Neutrophil (primary cell): ENCODE results near the gene PSG2.
"Not testable (repeated sequence)": the region's sequence is repeated elsewhere in the genome, so short reads cannot be mapped to it uniquely, and the experiment has no call there.

Experiments used
- H3K27ac ChIP-seq: fragments of 200-600 bp; sonication (generic); 2 replicates; pipeline ENCODE4 v1.5.1; 2016; ENCODE audit warnings: mild to moderate bottlenecking, moderate library complexity
- H3K27me3 ChIP-seq: fragments of 200-600 bp; sonication (generic); 2 replicates; pipeline ENCODE4 v1.6.0; 2016; ENCODE audit warnings: mild to moderate bottlenecking
- H3K36me3 ChIP-seq: fragments of 200-600 bp; sonication (generic); 2 replicates; pipeline ENCODE4 v1.5.1; 2017
- H3K4me1 ChIP-seq, 2 experiments: fragments of 200-600 bp in 1 of 2; sonication (generic) in 1 of 2; 1 replicate in 1 of 2; 2 replicates in 1 of 2; pipeline versions ENCODE4 v1.5.1 to v1.6.1; 2013 to 2016; ENCODE audit warnings: low read depth in 1 of 2, low read length in 1 of 2, mild to moderate bottlenecking in 1 of 2, moderate library complexity in 1 of 2; ENCODE audit not compliant: control insufficient read depth in 1 of 2, insufficient read depth in 1 of 2
- H3K4me3 ChIP-seq, 2 experiments: fragments of 200-600 bp in 1 of 2; sonication (generic) in 1 of 2; 1 replicate in 1 of 2; 2 replicates in 1 of 2; pipeline ENCODE4 v1.5.1; 2013 to 2016; ENCODE audit warnings: low read depth in 1 of 2, low read length in 1 of 2, mild to moderate bottlenecking in 1 of 2, moderate library complexity in 1 of 2
- H3K9me3 ChIP-seq: fragments of 200-600 bp; sonication (generic); 2 replicates; pipeline ENCODE4 v1.5.1; 2016
- TF ChIP-seq, protein P1 (sequence below): fragments of 200-600 bp; sonication (generic); IDR thresholded peaks from 2 replicates; pipeline ENCODE4 v1.5.1; 2016; ENCODE audit warnings: antibody characterized with exemption

PSG2 gene

DNA sequence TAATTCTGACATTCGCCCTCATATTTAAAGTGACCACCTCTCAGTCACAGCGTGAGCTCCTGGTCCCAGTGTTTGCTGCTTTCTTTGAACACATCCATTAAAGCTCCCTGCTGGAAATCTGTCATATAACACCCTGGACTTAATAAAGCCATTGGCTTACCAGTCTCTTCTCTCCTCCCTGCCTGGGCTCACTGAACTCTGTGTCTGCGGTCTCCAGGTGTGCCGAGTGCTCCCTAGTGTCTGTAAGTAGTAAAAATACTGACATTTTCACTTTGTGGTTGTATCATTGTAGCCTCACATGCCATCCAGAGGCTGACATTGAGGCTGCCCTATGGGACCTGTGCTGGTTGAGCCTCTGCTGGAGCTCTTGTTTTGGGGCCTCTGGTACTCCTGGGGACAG lies 53.6 kb downstream of the PSG2 start:
- H3K36me3 ChIP-seq: no peaks in the 10 kb centered on the region
- H3K9me3 ChIP-seq: no peaks in the 10 kb centered on the region
- no peak overlapping the region for H3K27ac ChIP-seq
- H3K4me1 ChIP-seq: no peaks in the 10 kb centered on the region
- H3K27me3 ChIP-seq: no peaks in the 10 kb centered on the region
- H3K4me3 ChIP-seq: no peak overlapping the region
- TF ChIP-seq, protein P1, sequence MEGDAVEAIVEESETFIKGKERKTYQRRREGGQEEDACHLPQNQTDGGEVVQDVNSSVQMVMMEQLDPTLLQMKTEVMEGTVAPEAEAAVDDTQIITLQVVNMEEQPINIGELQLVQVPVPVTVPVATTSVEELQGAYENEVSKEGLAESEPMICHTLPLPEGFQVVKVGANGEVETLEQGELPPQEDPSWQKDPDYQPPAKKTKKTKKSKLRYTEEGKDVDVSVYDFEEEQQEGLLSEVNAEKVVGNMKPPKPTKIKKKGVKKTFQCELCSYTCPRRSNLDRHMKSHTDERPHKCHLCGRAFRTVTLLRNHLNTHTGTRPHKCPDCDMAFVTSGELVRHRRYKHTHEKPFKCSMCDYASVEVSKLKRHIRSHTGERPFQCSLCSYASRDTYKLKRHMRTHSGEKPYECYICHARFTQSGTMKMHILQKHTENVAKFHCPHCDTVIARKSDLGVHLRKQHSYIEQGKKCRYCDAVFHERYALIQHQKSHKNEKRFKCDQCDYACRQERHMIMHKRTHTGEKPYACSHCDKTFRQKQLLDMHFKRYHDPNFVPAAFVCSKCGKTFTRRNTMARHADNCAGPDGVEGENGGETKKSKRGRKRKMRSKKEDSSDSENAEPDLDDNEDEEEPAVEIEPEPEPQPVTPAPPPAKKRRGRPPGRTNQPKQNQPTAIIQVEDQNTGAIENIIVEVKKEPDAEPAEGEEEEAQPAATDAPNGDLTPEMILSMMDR: no peak

DNA sequence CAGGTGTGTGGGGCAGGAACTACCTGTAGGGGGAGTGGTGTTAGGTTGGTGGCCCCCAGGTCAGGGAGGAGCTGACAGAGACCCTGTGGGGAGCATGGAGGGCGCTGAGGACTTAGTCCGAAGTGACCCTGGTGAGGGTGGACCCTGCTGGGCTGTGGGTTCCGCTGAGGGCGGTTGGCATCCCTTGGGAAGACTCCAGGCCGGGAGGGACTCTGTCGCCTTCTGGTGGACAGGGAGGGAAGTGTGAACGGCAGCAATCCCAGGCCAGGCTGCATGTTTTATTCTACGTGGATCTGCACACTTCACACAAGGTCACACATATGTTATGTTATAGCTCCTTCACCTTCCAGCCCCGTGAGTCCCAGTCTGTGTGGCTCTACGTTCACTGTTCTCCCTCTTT lies 54.5 kb downstream of the PSG2 start:
- H3K27ac ChIP-seq, H3K9me3 ChIP-seq, H3K4me1 ChIP-seq, H3K27me3 ChIP-seq, H3K36me3 ChIP-seq, H3K4me3 ChIP-seq: not testable (repeated sequence)

DNA sequence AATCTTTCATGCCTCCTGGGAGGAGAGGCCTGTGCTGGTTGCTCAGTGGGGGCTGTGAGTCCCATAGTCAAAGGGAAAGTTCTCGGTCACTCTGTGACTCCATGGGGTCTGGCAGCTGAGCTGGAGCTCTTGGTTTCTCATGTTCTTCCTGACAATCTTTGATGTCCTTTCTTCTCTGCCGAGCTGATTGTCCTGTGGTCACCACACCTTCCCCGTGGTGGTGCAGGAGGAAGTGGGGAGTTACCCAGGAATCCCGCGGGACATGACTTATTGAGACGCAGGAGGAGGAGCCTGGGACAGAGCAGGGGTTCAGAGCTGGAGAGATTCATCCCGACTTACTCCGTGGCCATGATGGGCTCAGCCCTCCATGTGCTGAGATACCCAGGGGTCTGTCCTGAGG lies 55.4 kb downstream of the PSG2 start:
- H3K27me3 ChIP-seq, H3K4me1 ChIP-seq, H3K4me3 ChIP-seq, H3K9me3 ChIP-seq, H3K36me3 ChIP-seq, H3K27ac ChIP-seq: not testable (repeated sequence)

DNA sequence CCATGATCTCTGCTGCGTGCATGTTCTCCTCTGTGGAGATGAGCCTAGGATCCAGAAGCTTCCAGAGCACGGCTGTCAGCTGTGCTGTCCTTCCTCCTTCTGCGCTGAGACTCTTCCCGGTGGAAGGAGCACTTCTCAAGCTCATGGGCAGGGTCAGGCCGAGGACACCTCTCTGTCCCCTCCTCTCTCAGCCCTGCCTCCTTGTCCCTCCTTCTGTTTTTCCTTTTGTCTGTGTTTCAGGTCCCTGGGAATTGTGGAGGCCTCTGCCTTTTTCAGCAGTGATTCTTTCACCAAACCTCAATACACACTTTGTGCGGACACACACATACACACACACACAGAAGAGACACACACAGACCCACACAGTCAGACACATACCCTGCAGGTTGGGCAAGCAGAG lies 56.1 kb downstream of the PSG2 start, which contains the start of gene PSG11:
Gene PSG11, minus strand, starts transcription at position 101 of the 400 bp plus-strand sequence. Its CDS starts 97 bp downstream, at position 4.
- H3K4me1 ChIP-seq, H3K27me3 ChIP-seq, H3K4me3 ChIP-seq, H3K27ac ChIP-seq, H3K36me3 ChIP-seq, H3K9me3 ChIP-seq: not testable (repeated sequence)

DNA sequence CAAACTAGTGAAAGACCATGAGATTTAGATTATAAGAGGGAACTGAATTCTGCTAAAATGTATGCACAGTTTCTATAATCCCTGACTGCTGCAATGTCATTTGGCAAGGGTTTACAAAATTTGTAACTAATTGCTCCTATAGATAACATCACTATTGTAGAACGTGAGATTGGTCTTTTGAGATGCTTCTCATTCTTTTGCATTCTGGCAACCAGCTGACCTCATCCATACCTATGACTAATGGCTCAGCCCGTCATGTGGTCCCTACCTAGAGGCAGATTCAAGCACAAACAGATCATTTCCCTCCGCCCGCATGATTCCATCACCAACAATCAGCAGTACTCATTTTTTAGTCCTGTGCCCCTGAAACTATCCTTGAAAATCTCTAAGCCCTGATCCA lies 60.4 kb downstream of the PSG2 start:
- H3K4me1 ChIP-seq, H3K36me3 ChIP-seq, H3K27ac ChIP-seq, H3K9me3 ChIP-seq, H3K4me3 ChIP-seq, H3K27me3 ChIP-seq: not testable (repeated sequence)

DNA sequence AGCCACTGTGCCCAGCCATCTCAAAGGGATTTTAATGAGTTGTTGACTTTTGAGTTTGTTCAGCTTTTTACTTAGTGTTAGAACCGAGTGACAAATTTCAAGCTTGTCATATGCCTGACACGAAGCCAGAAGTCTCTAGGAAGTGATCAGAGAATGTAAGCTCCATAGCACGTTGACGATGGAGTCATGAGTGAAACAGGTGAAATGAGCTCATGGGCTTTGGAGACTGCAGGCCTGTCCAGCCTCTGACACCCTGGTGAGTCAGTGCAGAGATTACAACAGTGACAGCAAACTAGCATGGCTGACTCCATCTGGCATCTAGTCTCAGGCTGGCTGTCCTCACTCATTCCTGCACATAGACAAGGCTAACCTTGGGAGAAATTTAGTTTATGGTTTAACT lies 60.9 kb downstream of the PSG2 start:
- not testable (repeated sequence) for H3K36me3 ChIP-seq, H3K4me1 ChIP-seq, H3K27ac ChIP-seq, H3K9me3 ChIP-seq, H3K4me3 ChIP-seq, H3K27me3 ChIP-seq

DNA sequence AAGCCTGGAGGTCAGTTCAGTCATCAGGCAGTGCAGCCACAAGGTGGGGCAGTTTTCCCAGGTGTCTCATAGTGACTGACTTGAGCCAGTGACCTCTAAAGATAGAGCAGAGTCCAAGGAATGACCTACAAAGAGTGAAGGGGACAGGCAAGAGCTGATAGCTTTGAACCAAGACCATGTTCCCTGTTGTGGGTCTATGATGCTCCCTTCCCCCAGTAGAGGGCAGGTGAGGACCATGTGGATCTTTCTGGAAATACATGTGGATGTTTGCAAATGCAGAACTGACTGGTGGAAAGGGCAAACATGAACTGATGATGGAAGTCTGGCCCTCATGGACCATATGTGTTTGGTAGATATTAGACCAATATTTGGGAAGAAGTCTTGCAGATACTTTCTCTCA lies 62.9 kb downstream of the PSG2 start:
- not testable (repeated sequence) for H3K4me1 ChIP-seq, H3K9me3 ChIP-seq, H3K27me3 ChIP-seq, H3K27ac ChIP-seq, H3K36me3 ChIP-seq, H3K4me3 ChIP-seq
